HG03280 (cell line): ENCODE measurements around the gene CBLC.

ENCODE experiments used
- ATAC-seq: cut with Tn5 transposase; IDR thresholded peaks from one replicate; pipeline ENCODE4 v1.9.1; 2021; ENCODE audit warnings: mild to moderate bottlenecking, moderate library complexity; ENCODE audit not compliant: unreplicated experiment

CBLC gene

GRCh38 chr19:44746616-44746945 is 31.1 kb upstream of the CBLC start:
- no peak for ATAC-seq

- ATAC-seq = peak; percentile 44
Measured at GRCh38 chr19:44746946-44747738, 30.5 kb upstream of the CBLC start.

GRCh38 chr19:44747739-44748425 is 29.8 kb upstream of the CBLC start:
- ATAC-seq = peak; percentile 1

- ATAC-seq = peak; percentile 33
Measured at GRCh38 chr19:44748426-44749254, 29.1 kb upstream of the CBLC start, which contains the start of gene BCL3. Gene BCL3 (plus strand): TSS chr19:44748708. CDS start chr19:44748791, 83 bp downstream.

GRCh38 chr19:44749292-44749691 is 28.4 kb upstream of the CBLC start:
- no peak for ATAC-seq

GRCh38 chr19:44749994-44750393 is 27.7 kb upstream of the CBLC start:
- ATAC-seq = no peak

GRCh38 chr19:44752123-44752815 is 25.4 kb upstream of the CBLC start:
- no peak for ATAC-seq

GRCh38 chr19:44752816-44753625 is 24.7 kb upstream of the CBLC start:
- ATAC-seq = peak; percentile 69

- ATAC-seq = no peak
Measured at GRCh38 chr19:44753626-44753931, 24.1 kb upstream of the CBLC start.

- no peak for ATAC-seq
Measured at GRCh38 chr19:44753932-44754749, 23.5 kb upstream of the CBLC start.

GRCh38 chr19:44754750-44755080 is 23.0 kb upstream of the CBLC start:
- no peak for ATAC-seq

- no peak for ATAC-seq
Measured at GRCh38 chr19:44755219-44755618, 22.5 kb upstream of the CBLC start.

GRCh38 chr19:44756089-44756562 is 21.6 kb upstream of the CBLC start:
- no peak for ATAC-seq

GRCh38 chr19:44757057-44757734 is 20.5 kb upstream of the CBLC start:
- ATAC-seq = no peak

GRCh38 chr19:44757735-44758505 is 19.8 kb upstream of the CBLC start:
- no peak for ATAC-seq

GRCh38 chr19:44758596-44758995 is 19.1 kb upstream of the CBLC start:
- no peak for ATAC-seq

- ATAC-seq = no peak
Measured at GRCh38 chr19:44759083-44759804, 18.4 kb upstream of the CBLC start.
